ENCODE measurements around the gene WDR5B. TPM values are rescaled to one million over a fixed set of nuclear protein-coding genes. Genes with fewer than 3 reads are reported as not detected.

Gene WDR5B
- total and polyA plus RNA-seq, 2 experiments from 2014 or later: 1.9 to 8.2 TPM

DNA sequence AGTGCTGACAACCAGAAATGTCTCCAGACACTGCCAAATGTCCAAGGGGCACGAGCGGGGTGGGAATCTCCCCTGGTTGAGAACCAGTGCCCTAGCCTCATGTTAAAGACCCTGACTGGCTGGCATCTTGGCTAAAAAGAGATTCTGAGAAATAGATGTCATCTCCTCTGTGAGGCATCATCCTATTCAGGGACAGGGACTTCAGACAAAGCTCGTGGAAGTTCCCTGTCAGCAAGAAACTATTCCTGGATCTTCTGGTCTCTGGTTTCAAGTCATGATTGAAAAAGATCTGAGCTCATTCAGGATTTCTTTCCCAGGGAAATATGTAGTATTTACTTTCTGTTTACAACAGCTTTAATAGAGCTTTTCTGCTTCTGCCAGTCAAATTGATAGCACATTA, 10.8 kb downstream of the WDR5B start:
- H3K4me1 ChIP-seq (ENCODE audit: insufficient read depth): no peaks in the 10 kb centered on the region
- no peaks in the 10 kb centered on the region for H4K20me1 ChIP-seq (ENCODE audit: insufficient read depth, poor library complexity, severe bottlenecking)
- H3K4me3 ChIP-seq: no peak overlapping the region
- TF ChIP-seq EZH2phosphoT487 (IDR thresholded peaks at IDR 0.05; ENCODE audit: low read depth, severe bottlenecking, unreplicated experiment) (no peak), EZH2 (IDR thresholded peaks at IDR 0.05; ENCODE audit: borderline replicate concordance) (no peak)
- TF ChIP-seq, protein P1, sequence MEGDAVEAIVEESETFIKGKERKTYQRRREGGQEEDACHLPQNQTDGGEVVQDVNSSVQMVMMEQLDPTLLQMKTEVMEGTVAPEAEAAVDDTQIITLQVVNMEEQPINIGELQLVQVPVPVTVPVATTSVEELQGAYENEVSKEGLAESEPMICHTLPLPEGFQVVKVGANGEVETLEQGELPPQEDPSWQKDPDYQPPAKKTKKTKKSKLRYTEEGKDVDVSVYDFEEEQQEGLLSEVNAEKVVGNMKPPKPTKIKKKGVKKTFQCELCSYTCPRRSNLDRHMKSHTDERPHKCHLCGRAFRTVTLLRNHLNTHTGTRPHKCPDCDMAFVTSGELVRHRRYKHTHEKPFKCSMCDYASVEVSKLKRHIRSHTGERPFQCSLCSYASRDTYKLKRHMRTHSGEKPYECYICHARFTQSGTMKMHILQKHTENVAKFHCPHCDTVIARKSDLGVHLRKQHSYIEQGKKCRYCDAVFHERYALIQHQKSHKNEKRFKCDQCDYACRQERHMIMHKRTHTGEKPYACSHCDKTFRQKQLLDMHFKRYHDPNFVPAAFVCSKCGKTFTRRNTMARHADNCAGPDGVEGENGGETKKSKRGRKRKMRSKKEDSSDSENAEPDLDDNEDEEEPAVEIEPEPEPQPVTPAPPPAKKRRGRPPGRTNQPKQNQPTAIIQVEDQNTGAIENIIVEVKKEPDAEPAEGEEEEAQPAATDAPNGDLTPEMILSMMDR (IDR thresholded peaks at IDR 0.05; ENCODE audit: poor library complexity): no peak
- H3K36me3 ChIP-seq (replicated peaks; ENCODE audit: insufficient read depth, low read depth): no peaks in the 10 kb centered on the region
- H2AFZ ChIP-seq: no peak overlapping the region
- peaks cover 8% of the 10 kb centered on the region for H3K79me2 ChIP-seq
- no peaks in the 10 kb centered on the region for H3K9me3 ChIP-seq (ENCODE audit: low read depth)
- WGBS (ENCODE audit: low lambda C conversion rate, missing lambda C conversion rate): 89% methylated on average over 3 of the region's 3 CpGs
- no peak overlapping the region for H3K27ac ChIP-seq
- H3K9me2 ChIP-seq (replicated peaks; ENCODE audit: insufficient read depth): no peaks in the 10 kb centered on the region
- no peaks in the 10 kb centered on the region for H3K27me3 ChIP-seq
- no peak overlapping the region for H3K4me2 ChIP-seq
- DNase-seq (ENCODE audit: low spot score): no peak

DNA sequence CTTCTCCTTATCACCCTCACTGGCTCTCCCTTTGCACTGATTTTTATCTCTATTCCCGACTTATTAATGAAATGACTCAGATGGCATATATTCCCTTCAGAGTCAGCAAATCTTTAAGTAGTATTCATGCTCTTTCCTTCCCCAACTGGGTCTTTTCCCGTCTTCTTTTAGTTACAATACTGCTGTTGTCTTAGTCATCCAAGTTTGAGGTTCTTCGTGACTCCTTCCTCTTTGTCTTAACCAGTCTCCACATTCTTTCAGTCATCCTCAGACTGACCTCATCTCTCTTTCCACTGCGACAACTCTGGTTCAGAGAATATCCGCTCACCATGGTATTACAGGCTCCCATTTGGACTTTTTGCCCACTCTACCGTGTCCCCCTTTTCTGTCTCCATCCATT, 12.4 kb downstream of the WDR5B start:
- H3K4me2 ChIP-seq: no peak overlapping the region
- no peak overlapping the region for H3K27ac ChIP-seq
- DNase-seq (ENCODE audit: low spot score): no peak
- TF ChIP-seq, protein P1 (IDR thresholded peaks at IDR 0.05; ENCODE audit: poor library complexity): no peak
- no peak for TF ChIP-seq EZH2 (IDR thresholded peaks at IDR 0.05; ENCODE audit: borderline replicate concordance)
- TF ChIP-seq EZH2phosphoT487 (IDR thresholded peaks at IDR 0.05; ENCODE audit: low read depth, severe bottlenecking, unreplicated experiment): no peak
- no peaks in the 10 kb centered on the region for H3K4me1 ChIP-seq (ENCODE audit: insufficient read depth)
- H3K27me3 ChIP-seq: no peaks in the 10 kb centered on the region
- no peaks in the 10 kb centered on the region for H3K9me3 ChIP-seq (ENCODE audit: low read depth)
- WGBS (ENCODE audit: low lambda C conversion rate, missing lambda C conversion rate): 88% methylated on average over 6 of the region's 6 CpGs
- H2AFZ ChIP-seq: no peak overlapping the region
- no peaks in the 10 kb centered on the region for H4K20me1 ChIP-seq (ENCODE audit: insufficient read depth, poor library complexity, severe bottlenecking)
- no peaks in the 10 kb centered on the region for H3K36me3 ChIP-seq (replicated peaks; ENCODE audit: insufficient read depth, low read depth)
- H3K79me2 ChIP-seq: peaks cover 13% of the 10 kb centered on the region
- H3K4me3 ChIP-seq: no peak overlapping the region
- no peaks in the 10 kb centered on the region for H3K9me2 ChIP-seq (replicated peaks; ENCODE audit: insufficient read depth)

DNA sequence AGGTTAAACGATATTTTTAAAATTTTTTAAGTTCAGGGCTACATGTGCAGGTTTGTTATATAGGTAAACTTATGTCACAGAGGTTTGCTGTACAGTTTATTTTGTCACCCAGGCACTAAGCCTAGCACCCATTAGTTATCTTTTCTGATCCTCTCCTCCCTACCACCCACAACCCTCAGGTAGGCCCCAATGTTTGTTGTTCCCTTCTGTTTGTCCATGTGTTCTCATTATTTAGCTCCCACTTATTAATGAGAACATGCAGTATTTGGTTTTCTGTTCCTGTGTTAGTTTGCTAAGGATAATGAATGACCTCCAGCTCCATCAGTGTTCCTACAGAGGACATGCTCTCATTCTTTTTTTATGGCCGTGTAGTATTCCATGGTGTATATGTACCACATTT, 16.9 kb downstream of the WDR5B start:
- Histone ChIP-seq H4K20me1 (ENCODE audit: insufficient read depth, poor library complexity, severe bottlenecking) (no peaks in the 10 kb centered on the region), H3K27me3 (no peaks in the 10 kb centered on the region), H3K9me2 (replicated peaks; ENCODE audit: insufficient read depth) (no peaks in the 10 kb centered on the region), H3K4me1 (ENCODE audit: insufficient read depth) (peaks cover 4% of the 10 kb centered on the region), H3K9me3 (ENCODE audit: low read depth) (no peaks in the 10 kb centered on the region), H3K27ac (no peak overlapping the region), H3K4me3 (no peak overlapping the region), H3K4me2 (no peak overlapping the region), H3K79me2 (peaks cover 23% of the 10 kb centered on the region), H2AFZ (no peak overlapping the region), H3K36me3 (replicated peaks; ENCODE audit: insufficient read depth, low read depth) (no peaks in the 10 kb centered on the region)
- DNase-seq (ENCODE audit: low spot score): no peak
- WGBS (ENCODE audit: low lambda C conversion rate, missing lambda C conversion rate): 98% methylated on average over 2 of the region's 2 CpGs
- no peak for TF ChIP-seq EZH2phosphoT487 (IDR thresholded peaks at IDR 0.05; ENCODE audit: low read depth, severe bottlenecking, unreplicated experiment)

DNA sequence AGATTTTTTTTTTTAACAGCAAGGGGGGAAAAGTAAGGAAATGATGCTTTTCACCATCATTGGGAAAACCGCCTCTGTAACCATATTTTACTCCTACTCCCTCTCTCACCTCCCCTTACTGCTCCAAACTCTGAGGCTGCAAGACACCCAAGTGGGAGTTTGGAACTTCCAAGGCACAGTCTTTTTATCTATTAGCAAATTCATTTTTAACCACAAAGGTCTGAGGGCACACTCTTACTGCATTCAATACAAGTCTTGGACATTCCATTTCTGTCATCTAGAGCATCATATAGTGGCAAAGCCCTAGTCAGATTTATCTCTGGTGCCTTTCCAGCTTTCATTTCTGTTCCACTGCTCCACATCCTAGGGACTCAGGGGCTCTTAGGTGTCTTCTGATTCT, 18.7 kb downstream of the WDR5B start:
- Histone ChIP-seq H4K20me1 (ENCODE audit: insufficient read depth, poor library complexity, severe bottlenecking) (no peaks in the 10 kb centered on the region), H3K79me2 (peaks cover 23% of the 10 kb centered on the region), H3K4me3 (no peak overlapping the region), H3K9me3 (ENCODE audit: low read depth) (no peaks in the 10 kb centered on the region), H3K4me2 (no peak overlapping the region), H3K4me1 (ENCODE audit: insufficient read depth) (peaks cover 13% of the 10 kb centered on the region), H3K9me2 (replicated peaks; ENCODE audit: insufficient read depth) (no peaks in the 10 kb centered on the region), H3K27me3 (no peaks in the 10 kb centered on the region), H2AFZ (no peak overlapping the region), H3K27ac (no peak overlapping the region), H3K36me3 (replicated peaks; ENCODE audit: insufficient read depth, low read depth) (no peaks in the 10 kb centered on the region)
- WGBS (ENCODE audit: low lambda C conversion rate, missing lambda C conversion rate): 96% methylated on average over 1 of the region's 1 CpG
- DNase-seq (ENCODE audit: low spot score): no peak
- TF ChIP-seq, protein P1 (IDR thresholded peaks at IDR 0.05; ENCODE audit: poor library complexity): no peak
- TF ChIP-seq EZH2phosphoT487 (IDR thresholded peaks at IDR 0.05; ENCODE audit: low read depth, severe bottlenecking, unreplicated experiment): no peak
- no peak for TF ChIP-seq EZH2 (IDR thresholded peaks at IDR 0.05; ENCODE audit: borderline replicate concordance)
